HG03432 (cell line): ENCODE data around the gene PTBP3.

Experiments
- ATAC-seq: cut with Tn5 transposase; IDR thresholded peaks from one replicate; pipeline ENCODE4 v1.9.1; 2021; ENCODE audit warnings: mild to moderate bottlenecking, moderate library complexity; ENCODE audit not compliant: unreplicated experiment

Gene PTBP3

DNA sequence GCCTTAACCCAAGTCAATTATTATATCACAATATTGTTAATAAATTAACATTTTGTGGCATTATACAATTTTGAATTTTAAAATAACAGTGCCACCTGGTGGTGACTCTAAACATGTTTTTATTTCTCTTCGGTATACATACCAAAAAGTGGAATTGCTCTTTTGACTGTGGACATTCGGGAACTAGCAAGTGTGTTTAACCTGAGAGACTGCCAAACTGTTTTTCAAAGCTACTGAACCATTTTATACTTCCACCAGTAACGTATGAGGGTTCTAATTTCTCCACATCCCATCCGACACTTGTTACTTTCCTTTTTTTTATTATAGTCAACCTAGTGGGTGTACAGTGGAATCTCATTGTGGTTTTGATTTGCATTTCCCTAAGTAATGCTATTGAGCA is 28.2 kb upstream of the PTBP3 start:
- ATAC-seq: no peak

DNA sequence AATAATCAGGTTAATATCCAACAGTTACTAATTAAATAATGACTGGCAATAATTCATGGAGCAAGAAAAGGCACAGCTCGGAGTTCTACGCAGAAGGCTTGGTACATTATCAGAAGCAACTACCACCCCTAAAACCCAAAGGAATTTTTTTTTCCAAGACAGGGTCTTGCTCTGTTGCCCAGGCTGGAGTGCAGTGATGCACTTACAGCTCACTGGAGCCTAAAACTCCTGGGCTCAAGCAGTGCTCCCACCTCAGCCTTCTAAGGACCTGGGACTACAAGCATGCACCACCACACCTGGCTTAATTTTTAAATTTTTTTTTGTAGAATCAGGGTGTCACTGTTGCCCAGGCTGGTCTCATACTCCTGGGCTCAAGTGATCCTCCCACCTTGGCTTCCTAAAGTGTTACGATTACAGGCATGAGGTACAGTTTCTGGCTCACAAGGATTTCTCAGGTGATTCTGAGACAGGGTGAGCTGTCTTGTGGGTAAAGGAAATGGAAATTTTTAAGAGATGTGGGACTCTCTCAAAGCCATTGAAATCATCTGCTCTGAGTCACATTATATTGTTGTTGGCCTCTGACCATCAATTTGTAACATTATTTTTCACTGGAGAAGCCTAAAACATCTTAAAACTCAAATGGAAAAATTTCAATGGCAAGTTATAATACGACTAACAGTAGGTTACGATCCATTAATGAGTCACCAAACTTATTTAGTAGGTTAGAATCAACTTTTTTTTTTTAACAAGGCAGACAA is 26.8 kb upstream of the PTBP3 start:
- ATAC-seq: no peak

DNA sequence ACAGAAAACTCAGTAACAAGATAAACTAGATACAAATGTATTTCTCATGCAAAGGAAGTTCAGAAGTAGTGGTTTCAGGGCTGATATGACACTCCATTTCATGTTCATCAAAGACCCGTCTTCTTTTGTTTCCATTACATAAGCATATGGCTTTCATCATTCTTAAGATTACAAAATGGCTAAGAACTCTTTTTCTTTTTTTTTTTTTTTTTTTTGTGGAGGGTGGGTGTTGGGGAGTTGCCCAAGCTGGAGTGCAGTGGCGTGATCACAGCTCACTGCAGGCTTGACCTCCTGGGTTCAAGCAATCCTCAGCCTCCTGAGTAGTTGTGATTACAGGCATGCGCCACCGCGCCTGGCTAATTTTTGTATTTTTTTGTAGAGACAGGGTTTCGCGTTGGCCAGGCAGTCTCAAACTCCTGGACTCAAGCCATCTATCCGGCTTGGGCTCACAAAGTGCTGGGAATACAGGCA is 22.0 kb upstream of the PTBP3 start:
- no peak for ATAC-seq

DNA sequence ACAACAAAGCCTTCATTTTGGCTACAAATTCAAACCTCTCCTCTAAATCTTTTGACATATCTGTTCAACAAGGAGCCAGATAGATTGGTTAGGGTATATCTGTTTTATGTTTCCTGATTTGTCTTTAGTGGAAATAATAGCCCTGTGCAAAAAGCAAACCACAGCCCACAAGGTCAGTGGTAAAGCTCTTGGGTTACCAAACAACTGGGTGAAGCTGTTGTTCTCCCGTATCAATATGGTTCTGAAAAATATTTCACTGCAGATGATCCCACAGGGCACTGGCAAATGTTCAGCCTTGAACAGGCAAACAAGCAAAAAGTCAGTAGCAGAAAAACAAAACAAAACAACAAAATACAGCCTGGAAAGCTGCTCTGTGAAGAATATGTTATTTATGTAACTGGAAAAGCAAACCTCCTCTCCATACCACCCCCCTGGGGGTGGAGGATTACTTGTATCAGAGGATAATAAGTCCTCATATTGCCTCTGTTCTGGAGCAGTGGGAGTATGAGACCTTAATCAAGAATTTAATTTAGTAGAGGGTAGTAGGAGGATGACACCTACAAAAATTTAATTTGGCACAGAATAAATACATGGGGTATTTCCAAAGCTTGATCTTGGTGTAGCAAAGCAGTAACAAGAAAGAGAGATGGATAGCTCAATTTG is 20.8 kb upstream of the PTBP3 start:
- ATAC-seq: no peak

DNA sequence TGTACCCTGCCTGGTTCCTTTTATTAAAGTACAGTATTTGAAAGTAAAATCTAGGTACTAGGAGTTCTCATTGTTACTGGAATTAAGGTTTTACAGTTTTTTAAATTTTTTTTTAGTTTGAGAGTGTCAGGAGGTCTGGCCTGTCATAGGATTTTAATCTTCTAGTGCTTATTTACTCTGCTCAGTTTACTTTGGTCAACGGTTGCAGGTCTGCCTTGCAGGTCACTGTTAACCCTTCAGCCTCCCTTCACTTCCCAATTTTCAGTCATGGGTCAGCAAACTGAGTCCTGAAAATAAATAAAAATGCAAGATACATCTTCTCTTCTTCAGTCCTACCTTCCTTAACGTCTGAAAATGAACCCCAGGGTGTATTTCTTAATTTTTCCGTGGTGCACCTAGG is 18.8 kb upstream of the PTBP3 start:
- ATAC-seq: no peak

DNA sequence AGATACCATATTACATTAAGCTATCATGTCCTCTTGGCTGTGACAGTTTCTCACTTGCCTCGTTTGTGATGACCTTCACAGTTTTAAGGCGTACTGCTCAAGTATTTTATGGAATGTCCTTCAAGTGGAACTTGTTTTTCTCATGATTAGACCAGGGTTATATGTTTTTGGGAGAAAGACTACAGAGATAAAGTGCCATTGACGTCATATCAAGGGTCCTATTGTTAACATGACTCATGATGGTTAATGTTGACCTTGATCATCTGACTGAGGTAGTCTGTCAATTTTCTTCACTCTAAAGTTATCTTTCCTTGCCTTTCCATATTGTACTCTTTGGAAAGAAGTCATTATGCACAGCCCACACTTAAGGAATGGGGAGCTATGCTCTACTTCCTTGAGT is 17.8 kb upstream of the PTBP3 start:
- ATAC-seq: no peak

DNA sequence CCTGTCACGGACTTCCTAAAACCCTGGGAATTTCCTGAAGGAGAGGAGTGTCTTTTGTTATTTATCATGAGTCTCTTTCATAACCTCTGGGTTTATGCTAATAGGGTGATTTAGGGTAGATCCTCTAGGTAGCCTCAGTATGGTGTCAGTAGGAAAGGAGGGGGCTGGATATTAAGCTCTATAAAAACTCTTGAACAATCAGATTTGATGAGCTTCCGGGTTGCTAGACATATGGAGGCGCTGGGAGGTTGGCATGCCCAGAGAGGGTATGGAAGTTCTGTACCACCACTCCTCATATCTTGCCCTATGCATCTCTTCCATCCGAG is 15.6 kb upstream of the PTBP3 start:
- ATAC-seq: no peak

DNA sequence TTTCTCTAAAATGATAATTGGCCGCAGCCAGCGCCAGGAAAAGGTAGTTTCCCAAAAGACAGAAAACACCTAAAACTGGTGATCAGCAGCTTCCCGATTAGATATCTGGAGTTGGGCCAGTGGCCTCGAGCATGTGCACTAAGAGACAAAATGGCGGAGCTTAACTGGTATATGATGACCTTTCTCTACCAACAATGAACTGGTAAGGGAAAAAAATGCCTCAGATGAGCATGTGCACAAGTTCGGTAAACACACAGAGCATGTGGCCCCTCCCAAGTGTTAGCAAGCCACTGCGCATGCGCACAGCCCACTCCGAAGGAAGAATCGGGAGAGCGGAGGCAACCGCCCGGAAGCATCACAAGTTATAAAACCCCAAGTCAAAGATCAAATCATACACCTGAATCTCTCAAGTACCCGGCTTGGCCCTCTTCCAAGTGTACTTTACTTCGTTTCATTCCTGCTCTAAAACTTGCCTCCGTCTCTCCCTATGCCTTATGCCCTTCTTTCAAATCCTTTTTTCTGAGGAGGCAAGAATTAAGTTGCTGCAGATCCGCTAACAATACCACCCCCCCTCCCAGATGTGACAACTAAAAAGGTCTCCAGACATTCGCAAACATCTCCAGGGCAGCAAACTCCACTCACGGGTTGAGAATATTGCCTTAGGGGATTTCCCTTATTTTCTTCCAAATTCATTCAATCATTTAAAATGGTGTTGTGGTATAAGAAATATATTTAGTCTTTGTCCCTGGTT is 15.0 kb upstream of the PTBP3 start:
- no peak for ATAC-seq

DNA sequence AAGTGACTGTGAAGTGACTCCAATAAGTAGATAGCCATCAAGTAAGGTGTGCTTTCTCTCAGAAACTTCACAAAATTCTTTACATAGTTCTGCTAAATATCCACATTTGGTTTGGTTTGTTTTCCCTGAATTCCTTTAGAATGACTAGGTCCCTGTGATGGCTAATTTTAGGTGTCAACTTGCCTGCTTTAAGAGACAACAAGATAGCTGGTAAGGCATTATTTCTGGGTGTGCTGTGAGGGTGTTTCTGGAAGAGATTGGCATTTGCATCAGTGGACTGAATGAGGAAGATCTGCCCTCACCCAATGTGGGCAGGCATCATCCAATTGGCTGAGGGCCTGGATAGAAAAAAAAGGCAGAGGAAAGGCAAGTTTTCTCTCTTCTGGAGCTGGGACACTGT is 8.3 kb upstream of the PTBP3 start:
- ATAC-seq: no peak

DNA sequence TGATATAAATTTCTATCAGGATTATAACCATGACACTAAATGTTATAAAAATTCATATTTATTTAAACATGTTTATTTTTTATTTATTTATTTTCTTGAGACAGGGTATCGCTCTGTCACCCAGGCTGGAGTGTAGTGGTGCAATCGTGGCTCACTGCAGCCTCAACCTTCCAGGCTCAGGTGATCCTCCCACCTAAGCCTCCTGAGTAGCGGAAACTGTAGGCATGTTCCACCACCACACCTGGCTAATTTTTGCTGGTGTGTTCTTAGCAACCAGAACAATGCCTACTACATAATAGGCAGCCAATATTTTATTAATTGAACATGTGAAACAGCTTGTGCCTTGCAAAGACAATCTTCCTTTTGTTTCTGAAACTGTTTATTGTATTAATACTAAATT is 6.5 kb upstream of the PTBP3 start:
- ATAC-seq: no peak

DNA sequence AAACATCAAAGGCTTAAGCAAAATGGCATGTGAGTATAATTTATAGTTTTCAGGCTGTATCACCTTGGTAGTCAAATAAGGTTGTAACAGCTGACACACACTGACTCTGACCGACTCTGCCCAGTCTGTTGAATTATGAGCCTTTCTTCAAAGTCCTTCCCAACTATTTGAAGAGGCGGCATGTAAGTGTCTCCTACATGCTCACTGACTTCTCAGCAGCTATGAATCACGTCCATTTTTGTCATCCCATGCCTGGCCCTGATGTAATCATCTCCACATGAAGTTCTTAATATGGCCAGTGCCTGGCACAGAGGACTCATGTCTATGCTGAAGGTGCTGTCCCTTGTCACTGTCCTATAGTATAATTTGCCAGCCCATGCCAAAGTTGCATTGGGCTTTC is 5.1 kb upstream of the PTBP3 start:
- ATAC-seq: no peak

DNA sequence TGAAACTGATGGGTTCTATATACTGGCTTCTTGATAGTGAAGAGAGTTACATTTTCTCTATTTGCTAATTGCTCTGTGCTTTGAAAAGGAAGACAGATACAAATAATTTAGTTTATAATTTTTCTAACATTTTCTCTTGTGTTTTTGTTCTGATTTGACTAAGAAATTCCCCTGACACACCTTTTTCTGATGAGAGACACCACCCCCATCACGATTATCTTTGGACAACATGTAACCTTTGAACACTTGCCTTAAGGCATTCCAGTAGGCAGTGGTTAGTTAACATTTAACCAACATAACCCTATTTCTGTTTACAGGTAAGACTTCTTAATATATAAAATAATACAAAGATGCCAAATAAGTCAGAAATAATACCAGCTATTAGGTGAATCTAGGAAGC is 4.1 kb upstream of the PTBP3 start:
- no peak for ATAC-seq

DNA sequence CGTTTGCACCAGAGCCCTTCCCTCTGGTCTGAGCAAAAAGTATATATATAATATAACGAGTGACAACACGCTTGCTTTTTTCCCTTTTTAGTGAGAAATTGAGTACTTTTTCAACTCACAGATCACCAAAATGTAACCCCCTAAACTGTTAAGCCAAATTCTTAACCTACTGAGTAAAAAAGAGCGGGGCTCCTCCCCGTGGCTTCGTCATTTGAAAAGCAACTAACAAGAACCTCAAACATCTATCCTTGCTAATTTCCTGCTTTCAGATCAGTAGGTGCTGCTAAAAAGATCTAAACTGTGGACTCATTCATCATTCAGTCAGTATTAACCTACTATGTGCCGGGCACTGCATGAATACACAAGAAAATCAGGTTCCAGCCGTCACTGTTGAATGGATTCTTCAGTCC is 1.0 kb upstream of the PTBP3 start:
- ATAC-seq: no peak

DNA sequence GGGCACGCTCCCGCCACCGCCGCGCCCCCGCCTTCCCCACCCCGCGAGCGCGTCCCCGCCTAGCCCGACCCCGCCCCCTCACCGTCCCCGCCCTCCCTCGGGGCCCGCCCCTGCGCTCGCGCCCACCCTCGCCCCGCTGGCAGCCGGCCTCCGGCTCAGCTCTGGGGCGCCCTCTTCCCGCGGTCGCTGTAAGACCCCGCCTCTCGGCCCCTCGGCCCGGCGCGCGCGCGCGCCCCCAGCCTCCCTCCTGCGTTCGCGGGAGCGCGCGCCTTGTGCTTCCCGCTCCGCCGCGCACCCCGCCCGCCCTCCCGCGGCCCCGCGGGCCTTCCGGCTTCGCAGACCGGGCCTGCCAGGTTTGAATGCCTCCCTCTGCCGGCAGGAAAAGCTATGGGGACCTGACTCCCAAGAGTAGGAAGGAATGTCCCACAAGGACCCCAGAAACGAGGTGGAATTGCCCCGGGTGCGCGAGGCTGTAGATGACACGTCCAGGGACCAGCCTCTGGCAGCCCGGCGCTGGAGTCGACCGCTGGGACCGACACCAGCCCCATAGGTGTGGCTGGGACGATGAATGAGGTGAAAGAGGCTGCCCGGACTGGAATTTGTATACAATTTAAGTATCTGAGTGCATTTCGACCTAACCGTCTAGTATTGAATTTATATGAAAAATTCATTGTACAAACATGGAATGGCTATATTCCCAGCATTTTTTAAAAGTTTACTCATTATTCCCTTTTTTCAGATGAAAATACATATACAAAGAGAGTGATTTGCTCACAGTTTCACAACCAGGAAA is 416 bp upstream of the PTBP3 start:
- peak; percentile 76 for ATAC-seq

DNA sequence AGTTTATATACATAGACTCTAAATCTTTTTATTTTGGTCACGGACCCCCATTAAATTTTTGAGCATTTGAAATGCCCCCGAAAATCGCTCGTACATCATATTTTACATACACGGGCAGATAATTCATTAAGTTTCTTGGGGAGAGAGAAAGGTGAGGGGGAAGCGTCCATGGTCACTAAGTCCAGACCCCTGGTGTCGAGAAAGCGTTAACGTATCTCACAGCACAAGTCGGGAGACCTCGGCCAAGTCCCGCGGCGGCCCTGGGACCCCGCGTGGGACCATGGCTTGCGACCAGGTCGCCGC is 794 bp downstream of the PTBP3 start:
- no peak for ATAC-seq

DNA sequence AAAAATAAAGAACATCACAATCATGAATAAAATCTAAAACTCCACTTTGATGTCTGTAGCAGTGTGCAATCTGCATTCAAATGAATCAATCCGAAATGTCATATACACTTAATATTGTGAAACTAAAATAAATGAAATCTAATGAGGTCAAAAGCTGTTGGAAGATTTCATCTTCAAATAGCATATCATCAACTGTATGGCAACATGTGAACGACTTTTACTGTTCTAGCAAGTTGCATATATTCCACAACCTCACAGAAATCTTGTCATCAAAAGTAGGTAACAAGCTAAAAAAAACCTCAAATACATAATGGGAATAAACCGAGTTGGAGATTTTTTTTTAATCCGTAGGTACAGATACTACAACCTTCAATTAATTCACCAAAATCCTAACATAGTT is 1.2 kb downstream of the PTBP3 start:
- no peak for ATAC-seq

DNA sequence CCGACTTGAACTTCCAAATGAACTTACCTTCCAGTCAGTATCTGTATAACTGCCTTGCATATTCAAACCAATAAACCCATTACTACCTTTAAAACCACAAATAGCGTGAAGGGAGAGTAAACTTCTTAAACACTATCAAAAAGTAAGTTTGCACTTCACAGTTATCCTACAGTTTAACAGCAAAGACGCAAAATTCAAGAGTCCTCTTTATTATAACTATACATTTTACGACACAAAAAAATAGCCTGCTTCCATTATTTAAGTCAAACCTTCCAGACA is 1.8 kb downstream of the PTBP3 start:
- ATAC-seq: no peak

DNA sequence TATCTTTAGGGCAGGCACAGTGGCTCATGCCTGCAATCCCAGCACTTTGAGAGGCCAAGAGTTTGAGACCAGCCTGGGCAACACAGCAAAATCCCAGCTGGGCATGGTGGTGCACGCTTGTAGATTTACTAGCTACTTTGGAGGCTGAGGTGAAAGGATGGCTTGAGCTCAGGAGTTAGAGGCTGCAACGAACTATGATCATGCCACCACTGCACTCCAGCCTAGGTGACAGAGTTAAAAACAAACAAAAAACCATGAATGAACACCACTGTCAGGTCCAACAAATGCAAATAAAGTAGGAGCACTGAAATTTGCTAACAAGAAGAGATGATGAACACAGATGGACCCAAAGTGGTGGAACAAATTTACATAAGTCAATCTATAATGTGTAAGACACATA is 4.9 kb downstream of the PTBP3 start:
- no peak for ATAC-seq

DNA sequence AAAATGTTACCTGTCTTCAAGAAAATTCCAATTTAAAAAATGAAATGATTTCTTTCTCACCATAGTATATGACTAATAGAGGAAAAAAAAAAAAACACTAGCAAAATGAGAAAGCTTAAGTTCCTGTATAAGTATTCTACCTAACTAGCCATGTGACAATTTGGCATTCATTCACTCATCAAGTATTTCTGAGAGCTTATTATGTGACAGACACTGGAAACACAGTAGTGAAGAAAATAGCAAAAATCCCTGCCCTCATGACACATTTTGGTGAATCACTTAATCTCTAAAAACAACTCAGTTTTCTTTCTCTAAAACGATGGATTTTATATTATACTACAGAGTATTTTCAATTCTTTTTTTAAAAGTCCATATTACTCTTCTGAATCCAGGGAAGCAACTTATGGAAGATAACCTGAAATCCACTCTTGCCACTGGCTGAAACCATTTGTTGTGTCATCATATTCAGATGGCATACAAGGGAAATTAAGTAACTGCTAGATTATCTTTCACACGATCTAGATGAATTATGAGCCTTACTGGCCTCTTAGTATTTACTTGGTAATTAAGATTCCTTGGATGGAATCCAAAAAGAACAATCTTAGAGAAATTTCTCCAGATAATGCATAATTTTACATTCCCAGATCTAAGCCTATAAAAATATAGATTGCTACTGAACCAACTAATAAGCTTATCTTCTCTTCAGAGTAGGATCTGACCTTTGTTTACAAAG is 5.5 kb downstream of the PTBP3 start:
- no peak for ATAC-seq

DNA sequence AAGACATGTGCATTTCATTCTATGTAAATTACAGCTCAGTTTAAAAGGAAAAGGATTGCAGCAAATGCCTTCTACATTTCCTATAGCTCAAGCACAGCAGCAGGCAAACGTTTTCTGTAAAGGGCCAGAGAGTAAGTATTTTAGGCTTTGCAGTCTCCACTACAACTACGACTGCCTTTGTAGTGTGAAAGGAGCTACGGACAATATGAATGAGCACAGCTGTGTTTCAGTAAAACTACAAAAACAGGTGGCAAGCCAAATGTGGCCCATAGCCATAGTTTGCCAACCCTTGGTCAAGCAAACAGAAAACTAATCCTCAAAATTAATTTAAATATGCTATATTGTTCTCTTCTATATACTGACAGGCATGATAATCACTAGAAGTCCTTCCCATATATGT is 7.2 kb downstream of the PTBP3 start:
- no peak for ATAC-seq

DNA sequence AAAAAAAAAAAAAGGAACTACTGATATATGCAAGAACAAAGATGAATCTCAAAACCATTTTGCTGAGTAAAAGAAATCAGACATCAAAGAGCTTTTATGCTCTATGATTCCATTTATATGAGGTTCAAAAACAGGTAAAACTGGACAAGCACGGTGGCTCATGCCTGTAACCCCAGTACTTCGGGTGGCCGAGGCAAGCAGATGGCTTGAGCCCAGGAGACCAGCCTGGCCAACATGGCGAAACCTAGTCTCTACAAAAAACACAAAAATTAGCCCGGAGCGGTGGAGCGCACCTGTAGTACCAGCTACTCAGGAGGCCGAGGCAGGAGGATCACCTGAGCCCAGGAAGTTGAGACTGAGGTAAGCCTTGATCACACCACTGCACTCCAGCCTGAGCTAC is 7.8 kb downstream of the PTBP3 start:
- no peak for ATAC-seq
